IMR-90 (cell line): ENCODE measurements around the gene HLA-DPA1. TPM values are rescaled to one million over a fixed set of nuclear protein-coding genes. Genes with fewer than 3 reads are reported as not detected.

Experiments
- ATAC-seq: fragments of 200-7000 bp; cut with Tn5 transposase; 2 replicates; pipeline ENCODE4 v1.9.1; 2020; ENCODE audit warnings: low read depth, mild to moderate bottlenecking, moderate library complexity
- BruUV-seq: library from RNA; stranded (reverse); fragments of 400-500 nt; replicated peaks from 2 replicates; lab custom pipeline; 2021; lab: Mats Ljungman, UMichigan
- CTCF ChIA-PET: fragments of 300-600 bp; formaldehyde crosslinking; extraction: SDS; loops from one replicate; lab custom pipeline; 2021; ENCODE audit warnings: antibody characterized with exemption; lab: Yijun Ruan, JAX
- POLR2A ChIA-PET: fragments of 300-600 bp; sonication (Branson Sonifier 250); formaldehyde crosslinking; loops from one replicate; lab custom pipeline; 2022; ENCODE audit warnings: antibody characterized with exemption; ENCODE audit not compliant: unreplicated experiment; lab: Charles Lee
- DNase-seq: peaks from one replicate; pipeline ENCODE4 v3.0.0; 2013
- H2AFZ ChIP-seq: replicated peaks from 2 replicates; pipeline ENCODE3; 2013; ENCODE audit warnings: low read length, mild to moderate bottlenecking; ENCODE audit not compliant: poor library complexity
- H2AK5ac ChIP-seq: 2 replicates; pipeline ENCODE4 v1.6.1; 2013; ENCODE audit warnings: low read depth, low read length, inconsistent platforms
- H2AK9ac ChIP-seq: replicated peaks from 2 replicates; pipeline ENCODE3; 2013; ENCODE audit warnings: mild to moderate bottlenecking, low read depth, low read length, moderate library complexity; ENCODE audit not compliant: poor library complexity
- H2BK120ac ChIP-seq: 2 replicates; pipeline ENCODE4 v1.6.1; 2013; ENCODE audit warnings: low read depth, low read length, inconsistent platforms
- H2BK15ac ChIP-seq: 3 replicates; pipeline ENCODE4 v1.6.1; 2013; ENCODE audit warnings: low read depth, low read length, inconsistent platforms
- H2BK20ac ChIP-seq: 2 replicates; pipeline ENCODE4 v1.6.1; 2013; ENCODE audit warnings: low read depth, mild to moderate bottlenecking, inconsistent platforms, low read length, moderate library complexity
- H2BK5ac ChIP-seq: 2 replicates; pipeline ENCODE4 v1.6.1; 2013; ENCODE audit warnings: mild to moderate bottlenecking, low read depth, low read length, inconsistent platforms; ENCODE audit not compliant: poor library complexity, severe bottlenecking
- H3K14ac ChIP-seq: replicated peaks from 2 replicates; pipeline ENCODE4 v1.6.1; 2013; ENCODE audit warnings: low read depth, low read length, inconsistent platforms
- H3K18ac ChIP-seq: 2 replicates; pipeline ENCODE4 v1.6.1; 2013; ENCODE audit warnings: low read depth, low read length, control low read depth
- H3K23ac ChIP-seq: 2 replicates; pipeline ENCODE4 v1.6.1; 2013; ENCODE audit warnings: low read depth, low read length, inconsistent platforms
- H3K27ac ChIP-seq: 2 replicates; pipeline ENCODE4 v1.5.1; 2013; ENCODE audit warnings: mild to moderate bottlenecking, control low read depth, low read length; ENCODE audit not compliant: insufficient read depth
- H3K27me3 ChIP-seq: 2 replicates; pipeline ENCODE4 v1.6.1; 2013; ENCODE audit warnings: low read length; ENCODE audit not compliant: control insufficient read depth, insufficient read depth
- H3K36me3 ChIP-seq: 2 replicates; pipeline ENCODE4 v1.6.1; 2013; ENCODE audit warnings: low read length, mixed read lengths; ENCODE audit not compliant: control insufficient read depth, insufficient read depth
- H3K4ac ChIP-seq: 2 replicates; pipeline ENCODE4 v1.6.1; 2013; ENCODE audit warnings: low read depth, low read length, inconsistent platforms
- H3K4me1 ChIP-seq: 2 replicates; pipeline ENCODE4 v1.6.1; 2013; ENCODE audit warnings: low read length, mixed read lengths; ENCODE audit not compliant: control insufficient read depth, insufficient read depth
- H3K4me2 ChIP-seq: 2 replicates; pipeline ENCODE4 v1.6.1; 2013; ENCODE audit warnings: low read depth, mild to moderate bottlenecking, control low read depth, low read length, moderate library complexity
- H3K4me3 ChIP-seq: 2 replicates; pipeline ENCODE4 v1.5.1; 2013; ENCODE audit warnings: low read depth, mild to moderate bottlenecking, control low read depth, low read length, moderate library complexity; ENCODE audit not compliant: insufficient read depth
- H3K56ac ChIP-seq: 2 replicates; pipeline ENCODE4 v1.6.1; 2013; ENCODE audit warnings: low read length, inconsistent platforms; ENCODE audit not compliant: insufficient read depth; ENCODE audit errors: extremely low read depth
- H3K79me1 ChIP-seq, 2 experiments: 2 replicates each; pipeline ENCODE4 v1.6.1; 2013; ENCODE audit warnings: low read length in 2 of 2, inconsistent platforms in 1 of 2, low read depth in 1 of 2
- H3K9ac ChIP-seq: 2 replicates; pipeline ENCODE4 v1.6.1; 2013; ENCODE audit warnings: low read depth, low read length, control low read depth
- H3K9me1 ChIP-seq: 2 replicates; pipeline ENCODE4 v1.6.1; 2013; ENCODE audit warnings: low read length, inconsistent platforms; ENCODE audit not compliant: insufficient read depth
- H3K9me3 ChIP-seq: 2 replicates; pipeline ENCODE4 v1.6.1; 2013; ENCODE audit warnings: low read length; ENCODE audit not compliant: control insufficient read depth, insufficient read depth
- H4K20me1 ChIP-seq: 2 replicates; pipeline ENCODE4 v1.6.1; 2013; ENCODE audit warnings: low read length, inconsistent platforms; ENCODE audit not compliant: insufficient read depth
- H4K5ac ChIP-seq: 2 replicates; pipeline ENCODE4 v1.6.1; 2013; ENCODE audit warnings: mild to moderate bottlenecking, low read depth, low read length, control low read depth
- H4K8ac ChIP-seq, 2 experiments: 2 replicates each; pipeline ENCODE4 v1.6.1; 2013; ENCODE audit warnings: low read depth in 2 of 2, low read length in 2 of 2, control low read depth in 1 of 2, inconsistent platforms in 1 of 2
- H4K91ac ChIP-seq: 2 replicates; pipeline ENCODE4 v1.6.1; 2013; ENCODE audit warnings: low read depth, low read length, inconsistent platforms; ENCODE audit not compliant: insufficient read depth
- ELK1 ChIP-seq: fragments of 150-350 bp; IDR thresholded peaks from 2 replicates; pipeline ENCODE4 v1.6.1; 2016; ENCODE audit warnings: low read depth, mild to moderate bottlenecking, low read length, moderate library complexity, borderline replicate concordance
- WGBS, 2 experiments: methylation state at CpG; one replicate each; pipeline versions ENCODE4 v1.1.5 to v1.1.7; 2013; ENCODE audit warnings: missing lambda C conversion rate in 2 of 2; ENCODE audit not compliant: insufficient read length in 1 of 2; ENCODE audit errors: extremely low coverage in 2 of 2; 5-methylcytosine and 5-hydroxymethylcytosine counted together
- dilution Hi-C: fragments of 300-500 bp; cut with HindIII; formaldehyde crosslinking; loops from one replicate; pipeline ENCODE4 v1.14.3; 2018; ENCODE audit warnings: low sequenced_read_pairs; ENCODE audit not compliant: unreplicated experiment
- in situ Hi-C: fragments of 300-500 bp; cut with MboI; formaldehyde crosslinking; loops from 3 replicates; pipeline ENCODE4 v1.14.3; 2019; ENCODE audit warnings: low sequenced_read_pairs, inconsistent platforms, mixed read lengths
- intact Hi-C: fragments of 100-400 bp; cut with micrococcal nuclease; formaldehyde crosslinking; loops from 2 replicates; pipeline ENCODE4 v1.10.0; 2022
- polyA plus RNA-seq, 3 experiments: library from polyadenylated mRNA; depleted of rRNA; stranded (reverse); fragments of >200 nt; gene quantifications; 2 replicates each; pipeline ENCODE4 v1.2.3, GENCODE V29; 2012; ENCODE audit warnings: low replicate concordance in 1 of 3
- total RNA-seq: library from RNA; depleted of rRNA; stranded (reverse); fragments of >200 nt; gene quantifications from 2 replicates; pipeline ENCODE4 v1.2.3, GENCODE V29; 2012

The HLA-DPA1 gene
- total and polyA plus RNA-seq, 2 of the 4 experiments (the other 2 are of a cell fraction) = not detected

GRCh38 chr6:33061987-33062386, 11.5 kb downstream of the HLA-DPA1 start:
- Histone ChIP-seq H3K4ac (no peak overlapping the region), H2BK5ac (no peak overlapping the region), H3K9me1 (no peaks in the 10 kb centered on the region), H2AK5ac (no peak overlapping the region), H4K8ac (no peak overlapping the region), H3K4me2 (no peak overlapping the region), H3K9me3 (no peaks in the 10 kb centered on the region), H3K4me3 (no peak overlapping the region), H3K27ac (no peak overlapping the region), H3K56ac (no peak overlapping the region), H3K18ac (no peak overlapping the region), H3K23ac (no peak overlapping the region), H2BK20ac (no peak overlapping the region), H2AK9ac (no peak overlapping the region), H3K27me3 (no peaks in the 10 kb centered on the region; the same call in 1 of the 2 replicates), H2AFZ (no peak overlapping the region), H3K4me1 (no peaks in the 10 kb centered on the region), H3K9ac (no peak overlapping the region), H3K36me3 (no peaks in the 10 kb centered on the region), H2BK120ac (no peak overlapping the region), H3K14ac (no peak overlapping the region), H4K5ac (no peak overlapping the region), H3K79me1 (no peaks in the 10 kb centered on the region), H4K91ac (no peak overlapping the region), H2BK15ac (no peak overlapping the region), H4K20me1 (no peaks in the 10 kb centered on the region)
- in situ Hi-C loops = no loop called here
- ATAC-seq (no peak; the same call in 1 of the 2 replicates), DNase-seq (peak; percentile 25)
- intact Hi-C loops = no loop called here
- dilution Hi-C loops = no loop called here
- no CpG with 5 or more reads among the region's 2 CpGs for WGBS, 2 experiments
- no TSS peak for BruUV-seq
- POLR2A ChIA-PET = no interaction called here
- CTCF ChIA-PET = interaction anchor here (1.0 kb wide), 1 partner anchor 11 kb away, joined by 3 read pairs; the partner anchor contains the start of gene HLA-DPA1
- TF ChIP-seq ELK1 = no peak
